Activated gamma-delta T cell treated with Interleukin-2 at 50 U/mL for 16 hours (primary cell): ENCODE results near the gene MTFMT.
A peak's percentile ranks its signal among the peaks of the same experiment; 100 is the strongest.
"Not testable (repeated sequence)": the region's sequence is repeated elsewhere in the genome, so short reads cannot be mapped to it uniquely, and the experiment has no call there.

Source experiments
- DNase-seq: peaks from one replicate; pipeline ENCODE4 v3.0.0-alpha.2; 2020

Gene MTFMT

DNA sequence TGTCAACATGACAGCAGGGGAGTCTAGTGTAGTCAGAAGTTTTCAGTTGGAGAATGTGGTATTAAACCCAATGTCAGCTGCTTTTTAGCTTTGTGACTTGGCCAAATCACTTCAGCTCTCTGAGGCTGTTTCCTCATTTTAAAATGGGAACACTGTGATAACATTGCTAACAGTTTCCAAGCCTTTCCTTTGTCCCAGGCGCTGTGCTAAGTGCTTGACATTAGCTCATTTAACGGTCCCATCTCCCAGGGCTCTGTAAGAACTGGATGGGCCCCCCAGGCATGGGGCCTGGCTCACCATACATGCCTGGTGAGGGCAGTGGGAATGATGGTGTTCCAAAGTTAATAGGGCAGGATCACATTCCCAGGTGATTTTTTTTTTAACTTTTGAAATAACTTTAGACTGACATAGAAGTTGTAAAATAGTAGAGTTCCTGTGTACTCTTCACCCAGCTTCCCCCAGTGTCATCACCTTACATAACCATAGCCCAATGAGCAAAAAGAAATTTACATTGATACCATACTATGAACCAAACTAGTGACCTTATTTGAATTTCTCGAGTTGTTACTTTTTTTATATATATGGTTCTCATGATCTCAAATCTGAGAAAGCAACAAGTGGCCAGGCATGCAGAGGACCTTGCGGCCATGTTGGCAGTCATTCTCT lies 30.6 kb upstream of the MTFMT start:
- no peak for DNase-seq

DNA sequence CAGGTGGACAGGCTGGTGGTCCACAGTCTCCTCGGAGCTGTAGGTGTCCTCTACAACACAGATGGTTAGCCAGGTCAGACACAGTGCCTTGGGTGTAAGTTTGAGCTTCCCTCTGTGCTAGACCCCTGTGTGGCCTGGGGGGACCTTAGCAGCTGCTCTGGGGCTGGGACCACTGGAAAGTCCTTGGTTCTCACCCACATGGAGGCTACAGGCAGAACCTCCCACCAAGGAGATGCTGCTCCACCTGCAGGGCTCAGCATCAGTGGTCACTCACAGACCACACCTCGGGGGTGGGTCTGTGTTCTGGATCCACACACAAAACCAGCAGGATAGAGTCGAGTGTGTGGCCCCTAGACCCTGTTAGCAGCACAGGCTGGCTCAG lies 29.9 kb upstream of the MTFMT start:
- no peak for DNase-seq

DNA sequence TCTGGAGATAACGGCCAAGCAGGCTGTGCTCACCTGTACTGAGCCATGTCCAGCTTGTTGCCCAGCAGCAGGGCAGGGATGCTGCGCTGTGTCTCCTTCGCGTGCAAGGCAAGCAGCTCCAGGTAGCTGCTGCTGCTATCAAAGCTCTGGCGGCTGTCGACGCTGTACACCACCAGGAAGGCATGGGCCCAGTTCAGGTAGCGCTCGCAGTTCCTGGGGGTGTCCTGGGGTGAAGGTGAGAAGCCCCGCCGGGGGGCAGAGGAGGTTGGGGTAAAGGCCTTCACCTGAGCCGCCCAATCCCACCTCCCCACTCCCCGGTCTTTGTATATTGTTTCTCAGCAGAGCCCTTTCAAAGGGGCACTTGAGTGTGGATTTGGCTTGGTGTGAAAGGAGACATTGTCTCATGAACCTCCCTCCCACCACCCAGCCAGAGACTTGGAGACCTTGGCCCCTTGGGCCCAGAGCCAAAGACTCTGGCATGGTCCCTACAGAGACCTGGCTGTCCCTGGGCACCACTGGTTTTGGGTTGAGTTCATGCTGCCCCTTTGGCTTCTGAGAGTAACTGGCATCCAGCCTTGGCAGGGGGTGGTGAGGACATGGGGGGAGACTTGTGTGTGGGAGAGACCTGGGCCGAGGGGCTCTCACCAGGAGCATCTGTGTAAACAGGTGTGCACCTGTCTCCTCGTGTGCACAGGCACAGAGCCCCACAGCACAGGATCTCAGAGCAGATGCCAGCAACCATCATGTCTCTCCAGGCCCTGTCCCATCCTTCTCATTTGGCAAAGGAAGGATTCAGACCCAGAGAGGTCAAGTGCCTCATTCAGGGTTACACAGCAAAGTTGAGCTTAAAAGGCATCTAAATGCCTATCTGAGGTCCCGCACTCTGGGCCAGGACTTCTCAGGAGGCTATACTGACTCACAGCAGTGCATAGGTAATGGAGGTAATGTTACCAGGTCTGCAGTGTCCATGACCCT lies 29.2 kb upstream of the MTFMT start:
- DNase-seq, result no peak

DNA sequence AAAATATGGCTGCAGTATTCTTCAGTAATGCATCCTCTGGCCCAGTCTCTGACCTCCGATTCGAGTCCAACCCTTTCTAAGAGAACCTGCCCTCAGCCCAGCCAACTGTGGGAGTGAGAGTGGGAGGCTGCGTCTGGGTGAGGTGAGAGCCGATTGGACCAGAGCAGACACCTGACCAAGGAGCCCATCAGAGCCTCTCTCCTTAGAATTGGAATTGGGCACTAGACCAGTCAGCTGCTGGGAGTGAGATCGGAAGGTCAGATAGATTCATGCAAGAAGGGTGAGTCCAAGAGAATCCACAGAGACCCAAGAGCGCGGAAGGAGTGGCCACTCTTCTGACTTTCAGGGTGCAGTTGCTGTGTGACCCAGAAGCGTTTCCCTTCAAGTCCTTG lies 28.1 kb upstream of the MTFMT start:
- DNase-seq, result no peak

DNA sequence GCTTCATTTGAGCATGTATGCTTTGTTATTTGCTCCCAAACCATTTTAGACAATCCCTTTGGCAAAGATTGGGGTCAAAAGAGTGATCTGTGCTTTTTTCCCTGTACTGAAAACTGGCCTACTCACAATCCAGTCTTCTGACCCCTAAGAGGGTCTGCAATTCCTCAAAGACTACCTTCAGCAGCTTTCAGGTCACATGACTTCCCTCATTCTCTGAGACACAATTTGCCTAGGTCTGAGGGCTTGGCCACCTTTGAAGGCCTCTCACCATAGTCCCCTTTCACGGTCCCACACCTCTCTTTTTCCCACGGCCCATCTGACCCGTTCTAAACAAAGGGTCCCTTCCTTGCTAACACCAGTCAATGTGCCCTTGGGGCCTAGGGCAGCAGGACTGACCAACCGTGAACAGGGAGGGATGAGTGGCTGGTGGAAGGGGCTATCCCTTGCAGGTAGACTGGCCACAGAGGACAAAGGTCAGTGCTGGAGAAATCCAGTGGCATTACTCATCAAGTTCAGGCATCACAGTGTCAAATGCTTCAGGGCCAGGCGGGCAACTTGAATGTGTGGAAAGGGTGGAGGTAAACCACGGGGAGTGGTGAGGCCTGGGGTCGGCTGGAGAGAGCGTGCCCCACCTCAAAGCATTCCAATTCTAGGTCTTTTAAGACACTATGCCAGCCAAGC lies 27.6 kb upstream of the MTFMT start:
- no peak for DNase-seq

DNA sequence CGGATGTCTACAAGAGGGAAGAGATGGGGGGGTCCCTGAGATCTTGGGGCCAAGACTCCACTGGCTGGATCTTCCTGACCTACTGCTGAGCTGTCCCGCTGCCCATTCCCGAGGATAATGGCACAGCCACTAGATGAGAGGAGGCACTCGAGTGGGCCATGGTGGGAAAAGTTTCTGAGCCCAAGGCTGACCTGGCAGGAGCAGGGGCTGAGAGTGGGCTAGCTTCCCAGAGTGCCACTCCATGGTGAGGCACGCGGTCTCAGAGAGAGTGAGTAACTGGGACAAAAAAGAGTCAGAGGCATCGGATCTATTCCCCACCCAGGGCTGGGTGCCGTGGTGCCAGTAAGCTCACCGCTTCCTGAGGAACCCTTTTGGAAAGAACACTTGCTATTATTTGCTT lies 26.7 kb upstream of the MTFMT start:
- no peak for DNase-seq

DNA sequence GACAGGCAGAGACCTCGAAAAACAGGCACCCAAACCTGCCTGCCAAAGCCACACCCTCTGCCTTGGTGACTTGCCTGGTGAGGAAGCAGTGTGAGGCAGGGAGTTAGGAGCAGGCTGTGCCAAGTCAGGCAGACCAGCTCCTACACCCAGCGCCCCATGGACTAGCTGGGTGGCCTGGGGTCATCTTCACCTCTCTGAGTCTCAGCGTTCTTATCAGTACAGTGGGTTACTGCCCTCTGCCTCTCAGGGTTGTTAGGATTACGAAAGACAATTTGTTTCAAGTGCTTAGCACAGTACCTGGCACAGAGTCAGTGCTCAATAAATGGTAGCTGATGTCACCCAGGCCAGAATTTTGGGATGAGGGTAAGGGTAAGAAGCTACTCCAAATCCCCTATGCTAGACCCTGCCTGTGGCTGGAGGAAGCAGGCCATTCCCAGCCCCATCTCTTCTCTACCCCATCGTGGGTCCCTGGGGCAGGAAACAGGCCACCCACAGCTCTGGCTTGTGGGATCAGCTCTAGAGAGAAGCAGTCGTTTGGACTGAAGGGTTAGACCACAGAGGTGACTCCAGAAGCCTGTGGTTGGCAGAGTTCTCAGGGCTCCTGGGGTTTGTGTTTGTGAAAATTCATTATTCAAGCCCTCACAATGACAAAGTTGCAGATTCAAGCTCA lies 25.9 kb upstream of the MTFMT start:
- no peak for DNase-seq

DNA sequence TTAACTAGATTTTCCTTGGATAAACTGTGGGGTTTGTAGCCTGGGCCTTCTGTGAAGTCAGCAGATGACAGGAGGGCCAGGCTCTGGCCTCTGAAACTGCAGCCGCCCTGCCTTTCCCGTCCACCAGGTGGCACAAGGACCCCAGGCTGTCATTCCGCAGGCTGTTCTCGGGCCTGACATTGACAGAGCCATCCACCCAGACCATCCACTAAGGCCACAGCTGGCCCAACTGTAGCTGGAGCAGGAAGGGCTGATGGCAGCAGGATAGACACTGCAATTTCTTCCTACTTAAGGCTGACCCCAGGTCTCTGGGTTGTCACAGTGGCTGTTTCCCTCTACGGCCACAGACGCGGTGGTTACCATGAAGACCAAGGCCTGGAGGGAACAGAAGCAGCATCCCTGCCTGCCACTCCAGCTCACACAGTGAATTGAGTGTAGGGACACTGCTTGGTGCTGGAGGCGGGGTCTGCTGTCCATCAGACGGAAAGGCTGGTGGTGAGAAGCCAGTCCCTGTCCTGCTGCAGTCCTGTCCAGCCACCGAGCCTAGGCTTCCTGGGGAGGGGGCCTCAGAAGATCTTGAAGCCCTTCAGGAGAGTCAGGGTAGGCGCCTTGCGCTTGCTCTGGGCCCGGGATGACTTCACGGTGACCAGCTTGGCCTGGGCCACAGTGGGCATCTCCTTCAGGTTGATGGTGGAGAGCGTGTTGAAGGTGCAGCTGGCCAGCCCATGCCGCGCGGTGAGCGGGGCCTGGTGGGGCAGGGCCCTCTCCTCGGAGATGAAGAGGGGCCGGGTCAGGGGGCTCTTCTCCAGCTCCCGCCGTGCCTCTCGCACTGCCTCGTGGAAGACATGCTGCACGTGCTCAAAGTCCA lies 25.1 kb upstream of the MTFMT start:
- DNase-seq, result peak; percentile 50

DNA sequence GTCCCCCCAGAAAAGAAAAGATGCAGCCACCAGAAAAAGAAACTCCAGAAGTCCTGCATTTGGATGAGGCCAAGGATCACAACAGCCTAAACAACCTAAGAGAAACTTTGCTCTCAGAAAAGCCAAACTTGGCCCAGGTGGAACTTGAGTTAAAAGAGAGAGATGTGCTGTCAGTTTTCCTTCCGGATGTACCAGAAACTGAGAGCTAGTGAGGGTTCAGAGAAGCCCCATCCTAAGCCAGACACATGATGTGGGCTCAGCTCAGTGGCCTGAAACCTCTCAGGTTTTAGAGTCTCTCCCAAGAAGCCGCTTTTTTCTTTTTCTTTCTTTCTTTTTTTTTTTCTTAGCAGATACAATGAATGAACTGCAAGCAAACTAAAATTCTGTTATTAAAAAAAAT lies 23.5 kb upstream of the MTFMT start:
- DNase-seq, result no peak

DNA sequence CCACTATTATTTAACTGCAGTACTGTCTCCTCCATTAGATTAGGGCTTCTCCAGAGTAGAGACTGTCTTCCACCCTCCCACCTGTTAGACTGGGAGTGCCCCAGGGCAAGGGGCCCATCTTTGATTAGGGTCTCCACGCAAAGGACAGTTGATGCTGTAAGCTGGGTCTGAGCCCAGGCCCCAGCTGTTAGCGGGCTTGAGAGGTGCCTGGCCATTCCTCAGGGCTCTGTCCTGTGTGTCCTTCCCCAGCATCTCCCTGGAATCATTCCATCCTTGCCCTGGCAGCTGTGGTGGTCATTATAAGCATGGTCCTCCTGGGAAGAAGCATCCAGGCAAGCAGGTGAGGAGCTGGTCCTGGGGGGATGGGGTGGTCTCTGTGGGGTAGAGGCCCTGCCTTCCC lies 21.8 kb upstream of the MTFMT start:
- DNase-seq, result no peak

DNA sequence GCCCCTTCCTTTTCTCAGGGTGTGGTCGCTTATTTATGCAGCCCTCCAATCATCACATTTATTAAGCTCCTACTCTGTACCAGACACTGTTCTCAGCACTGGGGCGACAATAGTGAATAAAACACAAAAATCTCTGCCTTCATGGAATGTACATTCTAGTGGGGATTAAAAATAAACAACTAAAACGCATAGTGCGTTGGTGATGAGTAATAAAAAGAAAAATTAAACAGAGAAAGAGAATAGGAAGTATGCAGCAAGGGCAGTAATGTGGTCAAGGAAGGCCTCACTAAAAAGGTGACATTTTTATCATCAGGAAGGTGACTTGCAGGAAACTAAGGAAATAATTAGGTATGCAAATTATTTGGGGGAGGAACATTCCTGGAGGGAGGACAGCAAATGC lies 20.8 kb upstream of the MTFMT start:
- DNase-seq, result no peak

DNA sequence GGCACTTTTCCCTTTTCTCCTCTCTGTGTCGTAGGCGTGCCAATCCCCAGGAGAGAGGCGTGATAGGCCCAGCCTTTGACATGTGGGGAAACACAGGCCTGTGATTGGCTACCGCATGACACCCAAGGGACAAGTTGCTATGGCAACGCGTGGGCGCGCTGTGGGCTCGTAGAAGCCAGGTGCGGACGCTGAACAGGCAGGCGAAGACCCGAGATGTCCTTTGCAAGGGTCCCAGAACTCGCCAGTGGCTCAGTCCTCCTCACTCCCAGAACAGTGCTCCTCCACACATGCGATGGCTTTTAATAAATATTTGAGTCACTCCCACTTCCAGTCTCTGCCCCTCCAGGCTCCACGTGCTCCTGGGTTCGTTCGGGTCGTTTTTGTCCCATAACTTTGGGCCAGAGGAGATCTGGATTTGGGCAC lies 20.0 kb upstream of the MTFMT start:
- DNase-seq, result peak; percentile 77

DNA sequence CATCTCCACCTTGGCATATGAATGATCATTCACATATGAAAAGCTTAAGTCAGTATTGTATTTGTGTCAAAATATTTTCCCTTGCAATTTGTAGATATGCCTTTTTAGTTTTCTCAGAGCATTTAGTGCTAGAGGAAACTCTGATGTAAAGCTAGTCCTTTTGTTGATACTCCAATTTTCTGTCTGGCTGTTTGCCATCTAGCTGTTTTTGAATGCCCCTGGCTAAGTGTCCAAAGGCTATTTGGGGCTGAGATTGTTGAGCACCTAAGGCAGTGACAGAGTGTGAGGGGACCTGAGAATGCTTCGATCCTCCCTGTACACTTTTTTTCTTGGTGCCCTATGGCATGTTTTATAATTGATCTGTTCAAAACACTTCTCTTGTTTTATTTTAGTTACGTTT lies 18.8 kb upstream of the MTFMT start:
- DNase-seq, result no peak

DNA sequence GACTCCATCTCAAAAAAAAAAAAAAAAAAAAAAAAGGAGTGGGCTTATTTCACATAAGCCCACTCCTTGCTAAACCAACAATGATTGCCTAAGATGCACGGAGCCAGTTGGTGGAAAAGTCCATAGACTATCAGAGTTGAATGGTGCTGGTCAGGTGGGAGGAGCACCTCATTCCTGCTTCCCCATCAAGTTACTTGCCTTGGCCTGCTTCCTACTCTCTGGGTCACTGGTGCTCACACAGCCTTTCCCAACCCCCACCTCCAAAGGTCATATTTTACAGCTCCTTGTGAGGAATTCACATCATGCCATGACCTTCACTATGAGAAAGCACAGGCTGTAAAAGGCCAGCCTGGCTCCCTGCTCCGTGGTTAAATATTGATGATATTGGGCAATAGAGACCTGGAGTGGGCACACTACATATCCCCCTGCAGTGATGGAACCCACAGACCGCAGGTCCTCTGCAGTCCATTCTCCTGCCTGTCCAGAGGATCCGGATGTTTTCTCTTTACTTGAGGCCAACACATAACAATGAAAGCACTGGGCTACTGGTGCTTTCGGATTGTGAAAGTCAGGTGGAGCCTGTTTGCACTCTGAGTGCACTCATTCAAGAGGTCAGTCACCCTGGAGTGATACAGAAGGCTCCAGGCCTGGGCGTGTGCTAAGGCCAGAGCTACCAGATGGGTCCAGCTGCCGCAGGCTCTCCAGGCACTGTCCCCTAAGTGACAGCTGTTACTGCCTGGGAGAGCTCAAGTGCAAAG lies 15.5 kb upstream of the MTFMT start, which contains the start of gene SLC51B:
Gene SLC51B (plus strand): TSS at position 664 of the 758 bp plus-strand sequence. CDS start 4,618 bp downstream, outside the sequence.
- no peak for DNase-seq

DNA sequence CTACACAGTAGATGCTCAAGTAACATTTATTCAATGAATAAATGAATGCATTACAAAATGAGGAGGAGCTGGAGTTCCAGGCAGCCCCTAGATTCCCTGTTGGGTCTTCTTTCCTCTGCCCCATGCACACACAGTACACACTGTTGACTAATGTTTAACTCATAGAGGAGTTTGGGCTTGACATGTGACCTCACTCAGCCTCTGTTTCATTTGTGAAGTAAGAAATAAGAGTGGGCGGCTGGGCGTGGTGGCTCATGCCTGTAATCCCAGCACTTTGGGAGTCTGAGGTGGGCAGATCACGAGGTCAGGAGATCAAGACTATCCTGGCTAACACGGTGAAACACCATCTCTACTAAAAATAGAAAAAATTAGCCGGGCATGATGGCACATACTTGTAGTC lies 14.8 kb upstream of the MTFMT start:
- not testable (repeated sequence) for DNase-seq

DNA sequence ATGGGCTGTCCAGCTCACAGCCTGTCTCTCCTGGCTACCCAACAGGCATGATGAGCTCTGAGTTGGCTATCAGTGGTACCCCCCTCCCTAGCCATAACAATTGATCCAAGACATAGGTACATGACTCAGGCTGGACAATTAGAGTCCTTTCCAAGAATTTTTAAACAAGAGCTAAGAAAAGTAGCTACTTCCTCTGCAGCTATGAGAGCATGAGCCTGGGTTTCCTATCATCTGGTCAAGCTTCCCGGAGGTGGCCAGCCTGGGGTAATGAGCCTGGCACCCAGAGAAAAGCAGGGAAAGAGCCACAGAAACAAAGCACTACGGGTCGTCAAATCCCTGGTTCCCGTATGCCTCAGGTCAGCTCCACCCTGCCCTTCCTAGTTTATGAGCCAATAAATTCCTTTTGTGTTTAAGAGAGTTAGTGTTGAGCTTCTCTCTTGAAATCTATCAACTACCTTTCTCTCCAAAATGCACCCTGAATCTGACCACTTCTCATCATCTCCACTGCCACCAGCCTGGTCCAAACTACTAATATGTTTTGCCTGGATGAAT lies 13.4 kb upstream of the MTFMT start:
- no peak for DNase-seq

DNA sequence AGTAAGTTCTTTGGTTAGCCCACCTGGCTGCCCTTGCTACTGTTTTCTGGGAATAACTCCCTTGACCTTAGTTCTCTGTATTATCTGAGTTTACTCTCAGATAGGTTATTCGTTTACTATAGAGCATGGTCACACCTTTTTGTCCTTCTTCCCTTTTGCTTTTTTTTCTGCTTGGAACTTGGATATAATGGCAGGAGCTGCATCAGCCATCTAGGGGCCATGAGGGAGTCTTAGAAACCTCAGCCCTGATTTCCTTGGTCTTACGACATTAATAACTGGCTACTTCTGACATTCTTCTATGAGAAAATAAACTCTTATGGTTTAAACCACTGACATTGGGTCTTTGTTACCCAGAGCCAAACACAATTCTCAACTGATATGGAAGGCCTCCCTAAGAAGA lies 12.3 kb upstream of the MTFMT start:
- DNase-seq, result no peak

DNA sequence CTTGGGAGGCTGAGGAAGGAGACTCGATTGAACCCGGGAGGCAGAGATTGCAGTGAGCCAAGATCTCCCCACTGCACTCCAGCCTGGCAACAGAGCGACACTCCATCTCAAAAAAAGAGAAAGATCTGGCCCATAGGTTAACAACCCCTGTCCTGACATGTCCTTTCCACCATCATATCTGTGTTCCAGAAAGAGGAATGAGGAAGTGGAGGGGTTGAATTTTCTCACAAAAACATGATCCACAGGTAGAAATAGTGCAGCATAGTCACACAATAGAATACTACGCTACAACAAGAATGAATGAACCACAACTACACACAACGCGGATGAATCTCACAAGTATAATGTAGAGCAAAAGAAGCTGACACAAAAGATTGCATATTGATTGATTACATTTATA lies 11.0 kb upstream of the MTFMT start:
- no peak for DNase-seq

DNA sequence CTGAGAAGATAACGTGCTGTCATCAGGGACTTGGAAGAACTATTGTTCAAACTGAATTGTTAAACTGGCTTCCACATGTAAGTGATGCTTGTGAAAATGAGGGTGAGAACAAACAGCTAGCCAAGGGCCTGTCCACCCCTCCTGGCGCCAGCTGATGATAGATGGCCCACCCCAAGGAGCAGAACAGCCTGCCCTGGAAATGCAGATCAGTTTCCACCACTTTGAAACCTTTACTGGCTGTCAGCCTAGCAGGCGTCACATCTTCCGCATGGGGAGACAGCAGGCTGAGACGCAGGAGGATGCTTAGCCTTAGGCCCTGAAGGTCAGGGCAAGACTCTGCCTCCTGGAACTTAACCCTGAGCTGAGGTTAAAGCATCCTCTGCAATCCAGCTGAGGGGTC lies 9.4 kb upstream of the MTFMT start:
- no peak for DNase-seq

DNA sequence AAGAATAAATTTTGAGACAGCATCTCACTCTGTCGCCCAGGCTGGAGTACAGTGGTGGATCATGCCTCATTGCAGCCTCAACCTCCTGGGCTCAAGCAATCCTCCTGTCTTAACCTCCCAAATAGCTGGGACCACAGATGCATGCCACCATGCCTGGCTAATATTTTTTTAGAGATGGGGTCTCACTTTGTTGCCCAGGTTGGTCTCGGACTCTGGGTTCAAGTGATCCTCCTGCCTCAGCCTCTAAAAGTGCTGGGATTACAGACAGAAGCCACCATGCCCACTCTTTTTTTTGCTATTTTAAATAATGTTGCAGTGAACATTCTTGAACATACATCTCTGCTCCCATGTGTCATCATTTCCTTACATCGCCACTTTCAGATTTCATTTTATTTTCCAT lies 9.0 kb upstream of the MTFMT start:
- no peak for DNase-seq

DNA sequence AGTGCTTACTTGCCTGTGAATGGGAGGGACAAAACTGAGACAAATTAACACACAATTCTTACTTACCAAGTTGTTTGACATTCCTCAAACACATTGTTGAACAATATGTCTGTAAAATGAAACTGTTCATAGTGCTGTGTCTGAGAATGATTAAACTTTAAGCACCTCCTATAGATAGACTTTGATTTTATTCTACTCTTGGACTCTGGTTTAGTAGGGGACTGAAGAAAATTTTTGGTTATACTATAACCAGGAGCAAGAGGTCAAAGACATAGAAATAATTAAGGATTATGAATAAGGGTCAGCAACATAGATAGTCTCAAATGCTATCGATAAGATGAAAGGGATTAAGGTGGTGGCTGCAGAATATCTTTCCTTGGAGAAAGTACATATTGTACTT lies 7.9 kb upstream of the MTFMT start:
- no peak for DNase-seq
